ENCODE results near the gene BNIP1.

Gene BNIP1

DNA sequence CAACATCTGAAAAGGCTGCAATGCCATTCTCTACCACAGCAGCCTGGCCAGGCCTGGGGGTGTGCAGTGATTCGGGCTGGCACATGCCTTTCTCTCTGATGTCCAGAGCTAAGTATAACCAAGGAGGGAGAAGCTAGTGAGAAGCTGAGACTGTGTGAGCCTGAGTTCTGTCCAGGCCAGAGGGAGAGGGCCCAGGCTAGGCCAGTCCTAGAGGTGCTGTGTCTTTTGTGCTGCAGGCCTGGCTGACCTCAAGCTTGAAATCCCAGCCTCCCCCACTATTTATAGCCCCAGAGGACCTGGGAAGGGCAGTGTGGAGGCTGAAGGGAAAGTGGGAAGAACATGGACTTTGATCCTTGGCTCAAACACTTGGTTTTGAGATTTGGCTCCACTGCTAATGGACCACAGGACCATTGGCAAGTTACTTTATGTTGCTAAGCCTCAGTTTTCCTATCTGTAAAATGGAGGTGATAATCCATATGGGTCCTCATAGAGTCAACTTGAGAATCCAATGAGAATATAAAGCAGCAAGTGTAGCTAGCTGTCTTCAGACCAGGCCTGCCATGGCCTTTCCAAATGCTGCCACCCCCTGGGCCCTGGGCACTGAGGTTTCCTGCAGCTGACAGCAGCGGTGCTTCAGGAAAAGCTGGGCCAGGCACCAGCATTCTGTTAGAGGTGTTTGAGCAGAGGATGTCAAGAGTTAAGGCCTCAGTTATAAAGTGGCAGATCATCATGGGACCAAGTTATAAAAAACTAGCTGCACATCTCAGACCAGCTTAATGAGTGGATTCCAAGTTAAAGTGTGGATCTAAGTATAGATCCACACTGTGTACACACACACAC, 21.1 kb downstream of the BNIP1 start:
- no peak for DNase-seq (ENCODE audit: low read depth)

GRCh38 chr5:173172166-173172565, 27.8 kb downstream of the BNIP1 start:
- no peak for DNase-seq (ENCODE audit: low read depth)

DNA sequence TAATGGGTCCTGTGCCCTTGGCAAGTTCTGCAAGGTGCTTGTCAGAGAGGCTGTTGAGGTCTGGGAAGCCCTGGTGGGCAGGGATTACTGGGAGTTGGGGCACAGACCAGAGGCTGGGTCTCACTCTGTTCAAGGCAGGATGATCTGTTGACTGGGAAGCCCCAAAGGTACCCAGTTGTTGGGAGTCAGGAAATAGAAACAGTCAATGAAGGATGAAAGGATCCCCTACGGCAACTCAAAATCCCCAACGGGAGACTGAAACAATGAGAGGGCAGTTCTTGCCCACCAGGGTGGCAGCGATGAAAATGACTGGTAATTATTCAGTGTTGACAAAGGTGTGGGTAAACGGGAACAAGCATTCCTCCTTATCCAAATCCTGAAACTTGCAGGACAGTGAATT, 31.2 kb downstream of the BNIP1 start:
- DNase-seq (ENCODE audit: low read depth) = no peak

DNA sequence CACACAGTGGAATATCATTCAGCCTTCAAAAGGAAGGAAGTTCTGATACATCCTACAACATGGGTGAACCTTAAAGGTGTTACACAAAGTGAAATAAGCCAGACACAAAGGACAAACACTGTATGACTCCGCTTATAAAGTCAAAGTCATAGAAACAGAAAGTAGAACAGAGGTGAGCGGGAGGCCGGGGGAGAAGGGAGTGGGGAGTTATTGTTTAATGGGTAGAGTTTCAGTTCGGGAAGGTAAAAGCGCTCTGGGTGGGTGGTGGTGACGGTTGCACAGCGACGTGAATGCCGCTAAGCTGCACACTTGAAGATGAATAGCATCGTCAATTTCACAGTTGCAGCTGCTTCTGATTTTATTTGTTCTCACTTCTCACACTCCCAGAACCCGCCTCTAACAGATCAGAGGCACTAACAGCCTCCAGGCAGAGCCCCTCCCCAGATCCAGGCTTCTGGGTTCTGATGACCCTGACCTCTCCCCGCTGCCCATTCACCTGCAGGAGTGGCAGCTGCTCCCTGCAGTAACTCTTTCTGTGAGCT, 34.1 kb downstream of the BNIP1 start:
- no peak for DNase-seq (ENCODE audit: low read depth)

GRCh38 chr5:173180331-173180730, 36.0 kb downstream of the BNIP1 start:
- no peak for DNase-seq (ENCODE audit: low read depth)

- DNase-seq (ENCODE audit: low read depth) = no peak
These were observed 42.9 kb downstream of the BNIP1 start for GRCh38 chr5:173187054-173187743.

DNA sequence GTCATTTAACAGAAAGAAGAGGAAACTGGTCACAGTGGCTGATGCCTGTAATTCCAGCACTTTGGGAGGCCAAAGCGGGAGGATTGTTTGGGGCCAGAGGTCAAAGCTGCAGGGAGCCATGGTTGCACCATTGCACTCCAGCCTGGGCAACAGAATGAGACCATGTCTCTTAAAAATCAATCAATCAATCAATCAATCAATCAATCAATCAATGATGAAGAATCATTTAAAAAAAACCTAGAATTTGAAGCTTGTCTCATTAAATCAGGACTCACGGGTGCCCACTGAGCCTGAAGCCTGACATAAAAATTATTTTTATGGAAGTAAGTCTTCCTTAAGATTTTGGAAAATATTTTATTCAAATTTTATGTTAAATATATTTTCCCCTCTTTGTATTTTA, 43.9 kb downstream of the BNIP1 start:
- DNase-seq (ENCODE audit: low read depth) = no peak

DNA sequence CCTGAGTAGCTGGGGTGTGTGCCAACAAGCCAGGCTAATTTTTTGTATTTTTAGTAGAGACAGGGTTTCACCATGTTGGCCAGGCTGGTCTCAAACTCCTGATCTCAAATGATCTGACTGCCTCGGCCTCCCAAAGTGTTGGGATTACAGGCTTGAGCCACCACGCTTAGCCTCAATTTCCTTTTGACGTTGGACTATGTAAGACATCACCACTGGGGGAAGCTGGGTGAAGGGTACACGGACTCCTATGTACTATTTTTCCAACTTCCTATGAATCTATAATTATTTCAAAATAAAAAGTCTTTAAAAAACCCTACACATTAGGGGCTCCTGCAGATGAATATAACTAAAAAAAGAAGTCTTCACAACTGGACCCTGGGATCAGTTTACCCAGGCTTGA, 46.7 kb downstream of the BNIP1 start:
- DNase-seq (ENCODE audit: low read depth) = no peak

- no peak for DNase-seq (ENCODE audit: low read depth)
These were observed 47.2 kb downstream of the BNIP1 start for GRCh38 chr5:173191561-173191960.

DNA sequence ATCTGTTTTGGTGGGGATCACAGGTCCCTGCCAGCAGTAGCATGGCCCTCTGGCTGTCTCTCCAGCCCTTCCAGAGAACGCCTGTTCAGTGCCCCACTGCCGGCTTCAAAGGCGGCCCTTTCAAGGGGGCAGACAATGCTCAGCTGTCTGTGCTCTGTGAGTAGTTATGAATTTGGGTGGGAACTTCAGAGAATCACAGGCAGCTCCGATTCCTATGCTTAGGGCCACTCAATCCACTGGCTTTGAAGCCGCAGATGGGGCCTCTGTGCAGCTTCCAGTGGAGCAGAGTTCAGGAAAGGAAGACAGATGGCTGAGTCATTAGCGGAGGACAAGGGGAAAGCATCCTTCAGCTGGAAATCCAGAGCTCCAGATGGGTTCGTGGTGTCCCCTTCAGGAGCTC, 48.2 kb downstream of the BNIP1 start:
- no peak for DNase-seq (ENCODE audit: low read depth)

- DNase-seq (ENCODE audit: low read depth) = no peak
These were observed 52.0 kb downstream of the BNIP1 start for GRCh38 chr5:173196133-173196952.

GRCh38 chr5:173197375-173197891, 53.1 kb downstream of the BNIP1 start:
- no peak for DNase-seq (ENCODE audit: low read depth)

DNA sequence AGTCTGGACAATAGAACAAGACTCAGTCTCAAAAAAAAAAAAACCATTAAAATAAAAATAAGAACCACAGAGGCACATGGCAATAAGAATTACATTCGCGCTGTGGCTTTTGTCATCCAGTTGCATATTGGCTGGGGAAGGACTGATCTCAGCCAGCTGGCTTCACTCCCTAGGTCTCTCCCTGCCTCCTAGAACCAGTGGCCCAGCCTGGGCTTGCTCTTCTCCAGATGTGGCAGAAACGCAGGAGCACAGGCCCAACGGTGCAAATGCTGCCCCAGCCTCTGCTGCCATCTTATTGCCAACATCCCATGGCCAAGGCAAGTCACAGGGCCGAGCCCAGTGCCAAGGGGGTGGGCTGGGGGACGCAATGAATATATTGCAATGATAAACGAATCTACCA, 53.7 kb downstream of the BNIP1 start:
- no peak for DNase-seq (ENCODE audit: low read depth)

- DNase-seq (ENCODE audit: low read depth) = no peak
These were observed 56.0 kb downstream of the BNIP1 start for GRCh38 chr5:173200356-173200755.

DNA sequence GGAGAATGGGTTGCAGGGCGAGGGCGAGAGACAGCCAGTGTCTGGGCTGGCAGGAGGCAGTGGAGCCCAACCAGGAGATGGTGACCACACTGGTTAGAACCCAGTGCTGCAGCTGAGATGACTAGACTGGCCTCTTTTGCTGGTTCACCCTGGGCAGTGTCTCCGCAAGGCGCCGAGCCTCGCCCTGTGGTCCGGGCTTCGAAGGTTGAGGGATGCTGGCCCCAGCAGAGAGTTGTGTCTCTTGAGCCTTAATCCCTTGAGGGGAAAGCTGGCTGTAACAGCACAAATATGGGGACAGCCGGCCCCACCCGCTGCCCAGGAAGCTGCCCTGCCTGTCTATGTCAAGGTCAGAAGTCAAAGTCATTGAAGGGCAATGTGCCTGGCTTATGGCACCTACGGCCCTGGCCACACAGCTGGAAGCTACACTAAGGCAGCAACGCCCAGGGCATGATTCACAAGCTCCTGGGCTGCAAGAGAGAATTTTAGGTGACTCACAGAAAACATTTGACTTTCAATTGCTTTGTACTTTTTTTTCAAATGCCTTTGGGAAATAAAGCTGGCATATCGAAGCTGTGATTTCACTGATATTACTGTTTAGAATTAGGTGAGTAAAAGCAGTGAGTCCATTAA, 57.4 kb downstream of the BNIP1 start:
- no peak for DNase-seq (ENCODE audit: low read depth)

- DNase-seq (ENCODE audit: low read depth) = no peak
These were observed 58.0 kb downstream of the BNIP1 start for GRCh38 chr5:173202266-173202875.

DNA sequence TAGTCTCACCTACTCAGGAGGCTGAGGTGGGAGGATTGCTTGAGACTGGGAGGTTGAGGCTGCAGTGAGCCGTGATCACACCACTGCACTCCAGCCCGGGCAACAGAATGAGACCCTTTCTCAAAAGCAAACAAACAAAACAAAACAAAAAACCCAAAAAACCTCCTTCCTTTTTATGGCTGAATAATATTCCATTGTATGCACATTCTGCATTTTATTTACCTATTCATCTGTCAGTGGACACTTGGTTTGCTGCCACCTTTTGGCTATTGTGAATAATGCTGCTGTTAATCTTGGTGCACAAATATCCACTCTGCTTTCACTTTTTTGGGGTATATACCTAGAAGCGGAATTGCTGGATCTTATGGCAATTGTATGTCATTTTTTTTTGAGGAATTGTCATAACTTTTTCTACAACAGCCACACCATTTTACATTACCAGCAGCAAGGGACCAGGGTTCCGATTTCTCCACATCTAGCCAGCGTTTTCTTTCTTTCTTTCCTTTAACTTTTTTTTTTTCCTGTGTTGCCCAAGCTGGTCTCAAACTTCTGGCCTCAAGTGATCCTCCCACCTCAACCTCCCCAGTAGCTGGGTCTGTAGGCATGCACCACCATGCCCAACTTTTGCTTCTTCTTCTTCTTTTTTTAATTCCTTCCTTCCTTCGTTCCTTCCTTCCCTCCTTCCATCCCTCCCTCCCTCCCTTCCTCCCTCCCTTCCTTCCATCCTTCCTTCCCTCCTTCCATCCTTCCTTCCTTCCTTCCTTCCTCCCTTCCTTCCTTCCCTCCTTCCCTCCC, 60.1 kb downstream of the BNIP1 start:
- no peak for DNase-seq (ENCODE audit: low read depth)

GRCh38 chr5:173205916-173206315, 61.6 kb downstream of the BNIP1 start:
- DNase-seq (ENCODE audit: low read depth) = no peak

DNA sequence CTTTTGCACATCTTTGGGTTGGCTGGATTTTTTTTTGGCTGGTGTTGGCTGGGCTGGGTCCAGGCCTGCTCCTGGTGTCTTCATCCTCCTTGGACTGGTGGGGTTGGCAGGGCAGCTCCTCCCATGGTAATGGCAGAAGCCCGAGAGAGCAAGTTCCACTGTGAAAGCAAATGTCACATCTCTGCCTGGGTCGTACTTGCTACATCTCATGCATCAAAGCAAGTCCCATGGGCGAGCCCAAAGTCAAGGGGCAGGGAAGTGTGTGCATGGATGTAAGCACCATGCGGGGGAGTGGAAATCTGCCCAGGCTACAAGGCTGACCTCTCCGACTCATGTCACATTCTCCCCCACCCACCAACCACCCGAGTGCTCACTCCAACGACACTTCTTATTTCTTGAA, 64.0 kb downstream of the BNIP1 start:
- no peak for DNase-seq (ENCODE audit: low read depth)

DNA sequence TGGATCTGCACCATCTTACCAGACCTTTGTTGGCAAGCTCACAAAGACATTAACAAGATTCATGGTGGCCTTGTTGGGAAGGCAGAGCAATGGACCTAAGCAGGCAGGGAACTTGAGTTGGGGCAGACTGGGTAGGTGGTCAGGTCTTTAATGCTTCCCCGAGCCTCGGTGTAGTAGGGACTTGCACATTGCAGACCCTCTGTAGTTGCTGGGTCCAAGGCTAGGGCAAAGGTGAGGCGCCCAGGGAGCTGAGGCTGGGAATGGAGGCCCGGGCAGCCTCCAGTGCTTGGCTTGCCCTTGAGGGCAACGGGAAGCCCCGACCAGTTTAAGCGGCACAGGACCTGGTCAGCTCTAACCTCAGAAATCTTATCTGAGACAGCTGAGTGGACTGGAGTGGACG, 66.5 kb downstream of the BNIP1 start:
- no peak for DNase-seq (ENCODE audit: low read depth)

GRCh38 chr5:173211284-173211683, 67.0 kb downstream of the BNIP1 start:
- no peak for DNase-seq (ENCODE audit: low read depth)
